PC-9 (cell line): ENCODE results near the gene ACOX1. TPM values are rescaled to one million over a fixed set of nuclear protein-coding genes. Genes with fewer than 3 reads are reported as not detected.
A peak's percentile ranks its signal among the peaks of the same experiment; 100 is the strongest.

Experiments
- BruUV-seq: library from RNA; stranded (reverse); fragments of 400-500 nt; replicated peaks from 2 replicates; lab custom pipeline; 2021; lab: Mats Ljungman, UMichigan
- CTCF ChIA-PET: fragments of 300-600 bp; sonication (Branson Sonifier 250); formaldehyde crosslinking; loops from one replicate; lab custom pipeline; 2022; ENCODE audit warnings: antibody characterized with exemption; lab: Charles Lee
- POLR2A ChIA-PET: fragments of 300-600 bp; sonication (Branson Sonifier 250); formaldehyde crosslinking; loops from one replicate; lab custom pipeline; 2022; ENCODE audit warnings: antibody characterized with exemption; ENCODE audit not compliant: unreplicated experiment; lab: Charles Lee
- DNase-seq, 2 experiments: peaks; one replicate each; pipeline versions ENCODE4 v3.0.0 to v3.0.0-alpha.2; 2015 to 2022; ENCODE audit warnings: mixed read lengths in 1 of 2
- H2AFZ ChIP-seq: fragments of 200-600 bp; sonication (generic); 2 replicates; pipeline ENCODE4 v1.8.1; 2017; ENCODE audit warnings: antibody characterized with exemption
- H3F3A ChIP-seq: fragments of 200-600 bp; sonication (generic); 2 replicates; pipeline ENCODE4 v1.8.1; 2017; ENCODE audit warnings: antibody characterized with exemption, mild to moderate bottlenecking, low read depth; ENCODE audit not compliant: insufficient read depth
- H3K27ac ChIP-seq: fragments of 200-600 bp; sonication (generic); 2 replicates; pipeline ENCODE4 v1.6.1; 2016; ENCODE audit warnings: mixed run types
- H3K27me3 ChIP-seq: fragments of 200-600 bp; sonication (generic); 2 replicates; pipeline ENCODE4 v1.6.1; 2016; ENCODE audit warnings: low read depth, mixed run types; ENCODE audit not compliant: insufficient read depth
- H3K36me3 ChIP-seq: fragments of 200-600 bp; sonication (generic); 2 replicates; pipeline ENCODE4 v1.6.1; 2016; ENCODE audit warnings: low read depth, mixed run types
- H3K4me1 ChIP-seq: fragments of 200-600 bp; sonication (generic); replicated peaks from 2 replicates; pipeline ENCODE4 v1.6.1; 2016; ENCODE audit warnings: mixed run types; ENCODE audit not compliant: insufficient read depth
- H3K4me2 ChIP-seq: fragments of 200-600 bp; sonication (generic); 2 replicates; pipeline ENCODE4 v1.6.1; 2017; ENCODE audit warnings: mixed run types
- H3K4me3 ChIP-seq: fragments of 200-600 bp; sonication (generic); 2 replicates; pipeline ENCODE4 v1.6.1; 2016; ENCODE audit warnings: mixed run types
- H3K79me2 ChIP-seq: fragments of 200-600 bp; sonication (generic); 2 replicates; pipeline ENCODE4 v1.6.1; 2017; ENCODE audit warnings: low read depth, mixed run types
- H3K9me2 ChIP-seq: fragments of 200-600 bp; sonication (generic); 2 replicates; pipeline ENCODE4 v1.8.1; 2017; ENCODE audit warnings: mild to moderate bottlenecking; ENCODE audit not compliant: insufficient read depth
- H3K9me3 ChIP-seq: fragments of 200-600 bp; sonication (generic); 2 replicates; pipeline ENCODE4 v1.8.1; 2016; ENCODE audit warnings: low read depth; ENCODE audit not compliant: insufficient read depth
- H4K20me1 ChIP-seq: fragments of 200-600 bp; sonication (generic); 2 replicates; pipeline ENCODE4 v1.8.1; 2017; ENCODE audit not compliant: insufficient read depth
- CTCF ChIP-seq: fragments of 200-600 bp; sonication (generic); conservative IDR thresholded peaks from 2 replicates; pipeline ENCODE4 v1.6.1; 2017; ENCODE audit warnings: mixed run types, antibody characterized with exemption, mild to moderate bottlenecking, moderate library complexity
- EZH2 ChIP-seq: fragments of 200-600 bp; sonication (generic); IDR thresholded peaks from 2 replicates; pipeline ENCODE4 v1.8.0; 2017; ENCODE audit warnings: antibody characterized with exemption, low read depth
- intact Hi-C: fragments of 100-400 bp; cut with micrococcal nuclease; formaldehyde crosslinking; loops from one replicate; pipeline ENCODE4 v1.10.0; 2022; ENCODE audit not compliant: unreplicated experiment
- total RNA-seq: library from RNA; stranded (reverse); gene quantifications from 2 replicates; pipeline ENCODE4 v1.2.3, GENCODE V29; 2021

Gene ACOX1
- total RNA-seq, 1 experiment from 2014 or later: 35.5 TPM

- no peak for DNase-seq
- no peaks in the 10 kb centered on the region for H3K27me3 ChIP-seq
- H2AFZ ChIP-seq: peak overlapping the region; percentile 62; the same call in 1 of the 2 replicates
- H3K79me2 ChIP-seq: peaks cover 21% of the 10 kb centered on the region
- ChIA-PET CTCF (no interaction called here), POLR2A (interaction anchor here (0.8 kb wide), 1 partner anchor 27 kb away, joined by 4 read pairs; no protein-coding TSS in a partner anchor)
- peaks cover 10% of the 10 kb centered on the region; the same call in 1 of the 2 replicates for H3F3A ChIP-seq
- no peaks in the 10 kb centered on the region for H3K9me2 ChIP-seq
- peak overlapping the region; percentile 47; the same call in 1 of the 2 replicates for H3K27ac ChIP-seq
- no peaks in the 10 kb centered on the region for H3K9me3 ChIP-seq
- peak overlapping the region; percentile 90 for H3K4me2 ChIP-seq
- TF ChIP-seq CTCF: no peak
- TF ChIP-seq EZH2: no peak
- TSS peak; percentile 56 for BruUV-seq
- intact Hi-C loops: loop anchor here (1.0 to 2.0 kb wide), 2 partner anchors 27 to 48 kb away; partner anchors contain the start of genes ACOX1 and TEN1
- peaks cover 25% of the 10 kb centered on the region for H3K4me1 ChIP-seq
- H3K36me3 ChIP-seq: no peaks in the 10 kb centered on the region
- no peaks in the 10 kb centered on the region for H4K20me1 ChIP-seq
- H3K4me3 ChIP-seq: peak overlapping the region; percentile 71
Measured at GRCh38 chr17:76026714-76027158, 47.8 kb upstream of the ACOX1 start.

DNA sequence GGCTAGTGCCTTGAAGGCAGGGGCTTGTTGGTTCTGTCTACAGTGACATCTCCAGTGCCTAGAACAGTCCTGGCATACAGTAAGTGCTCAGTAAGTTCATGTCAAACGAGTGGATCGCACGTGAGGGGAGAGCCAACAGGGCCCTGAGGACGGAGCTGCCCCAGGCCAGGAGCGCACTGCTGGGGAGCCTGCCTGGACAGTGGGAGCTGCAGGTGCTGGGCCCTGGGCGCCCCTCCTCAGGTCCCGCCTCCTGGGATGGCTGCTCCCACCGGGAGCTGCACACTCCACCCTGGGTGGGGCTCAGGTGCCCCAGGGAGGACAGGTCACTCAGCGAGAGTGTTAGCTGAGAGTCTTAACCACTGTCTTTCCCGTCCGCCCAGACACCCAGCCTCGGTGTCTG lies 46.3 kb upstream of the ACOX1 start:
- BruUV-seq: no TSS peak
- H3K4me2 ChIP-seq: peak overlapping the region; percentile 90
- no peak overlapping the region for H2AFZ ChIP-seq
- H3K36me3 ChIP-seq: no peaks in the 10 kb centered on the region
- H3F3A ChIP-seq: peaks cover 10% of the 10 kb centered on the region; the same call in 1 of the 2 replicates
- peaks cover 25% of the 10 kb centered on the region for H3K4me1 ChIP-seq
- H3K27ac ChIP-seq: no peak overlapping the region
- H3K9me3 ChIP-seq: no peaks in the 10 kb centered on the region
- ChIA-PET POLR2A (no interaction called here), CTCF (interaction anchor here (1.1 kb wide), 1 partner anchor 20 kb away, joined by 6 read pairs; no protein-coding TSS in a partner anchor)
- peak overlapping the region; percentile 71; the same call in 1 of the 2 replicates for H3K4me3 ChIP-seq
- peaks cover 21% of the 10 kb centered on the region for H3K79me2 ChIP-seq
- no peaks in the 10 kb centered on the region for H3K27me3 ChIP-seq
- DNase-seq: peak in 1 of 2 experiments; percentile 16
- no peaks in the 10 kb centered on the region for H3K9me2 ChIP-seq
- TF ChIP-seq CTCF: no peak
- TF ChIP-seq EZH2: no peak
- intact Hi-C loops: no loop called here
- no peaks in the 10 kb centered on the region for H4K20me1 ChIP-seq

DNA sequence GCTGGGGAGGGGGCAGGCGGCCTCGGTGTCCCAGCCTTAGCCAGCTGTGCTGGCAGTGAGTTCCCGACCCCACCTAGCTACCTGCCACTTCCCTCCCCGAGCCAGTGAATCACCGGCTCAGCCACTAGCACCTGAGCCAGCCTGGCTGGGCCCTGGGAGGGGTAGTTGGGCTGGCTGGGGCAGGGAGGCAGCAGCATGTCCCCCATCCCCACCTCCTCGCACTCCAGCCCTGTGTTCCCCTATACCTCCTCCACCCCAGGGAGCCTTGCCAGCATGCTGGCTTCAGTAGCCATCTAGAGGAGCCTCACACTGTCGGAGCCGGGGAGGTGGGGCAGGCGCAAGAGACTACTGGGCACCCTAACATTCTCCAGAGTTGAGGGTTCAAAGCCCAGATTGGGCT lies 45.4 kb upstream of the ACOX1 start:
- TF ChIP-seq EZH2 (no peak), CTCF (no peak)
- Histone ChIP-seq H3F3A (peaks cover 3% of the 10 kb centered on the region; the same call in 1 of the 2 replicates), H3K27ac (no peak overlapping the region), H2AFZ (no peak overlapping the region), H3K4me3 (no peak overlapping the region), H3K4me1 (peaks cover 18% of the 10 kb centered on the region), H3K9me3 (no peaks in the 10 kb centered on the region), H3K4me2 (no peak overlapping the region), H4K20me1 (no peaks in the 10 kb centered on the region), H3K36me3 (no peaks in the 10 kb centered on the region), H3K9me2 (no peaks in the 10 kb centered on the region), H3K79me2 (peaks cover 21% of the 10 kb centered on the region), H3K27me3 (no peaks in the 10 kb centered on the region)
- no peak for DNase-seq
- CTCF ChIA-PET: no interaction called here
- no TSS peak for BruUV-seq
- POLR2A ChIA-PET: interaction anchor here (0.6 kb wide), 1 partner anchor 533 kb away, joined by 4 read pairs; no protein-coding TSS in a partner anchor
- intact Hi-C loops: no loop called here
